ENCODE results near the gene TRRAP. TPM values are rescaled to one million over a fixed set of nuclear protein-coding genes. Genes with fewer than 3 reads are reported as not detected.

Gene TRRAP
- total RNA-seq, 6 donors from 2014 or later, result 29.1 to 53.4 (median 37.5) TPM

- no peak overlapping the region for H3K4me3 ChIP-seq
- DNase-seq, result no peak
- no peak for ATAC-seq (ENCODE audit: low FRiP score in 2 of 2)
- peaks cover 0 to 6% (median 2%) of the 10 kb centered on the region in 4 donors for H3K4me1 ChIP-seq
- 69 to 75% methylated on average over 3 of the region's 3 CpGs for WGBS, 2 donors
- no peaks in the 10 kb centered on the region for H3K9me3 ChIP-seq
- peaks cover 31 to 47% (median 42%) of the 10 kb centered on the region in 4 donors for H3K36me3 ChIP-seq
- H3K27ac ChIP-seq, result no peak overlapping the region
- no peaks in the 10 kb centered on the region for H3K27me3 ChIP-seq
- TF ChIP-seq CTCF (IDR thresholded peaks at IDR 0.05) (no peak), EP300 (IDR thresholded peaks at IDR 0.05) (no peak), POLR2A (IDR thresholded peaks at IDR 0.05) (no peak), POLR2AphosphoS5 (IDR thresholded peaks at IDR 0.05) (no peak)
These were observed 148.9 kb downstream of the TRRAP start for GRCh38 chr7:99027241-99027640.

GRCh38 chr7:99027841-99028240 lies 149.5 kb downstream of the TRRAP start:
- no peak for ATAC-seq (ENCODE audit: low FRiP score in 2 of 2)
- Histone ChIP-seq H3K36me3 (peaks cover 34 to 53% (median 48%) of the 10 kb centered on the region in 4 donors), H3K4me3 (no peak overlapping the region), H3K27ac (no peak overlapping the region), H3K27me3 (no peaks in the 10 kb centered on the region), H3K4me1 (peaks cover 0 to 5% (median 0%) of the 10 kb centered on the region in 4 donors), H3K9me3 (no peaks in the 10 kb centered on the region)
- TF ChIP-seq POLR2A (IDR thresholded peaks at IDR 0.05) (no peak), POLR2AphosphoS5 (IDR thresholded peaks at IDR 0.05) (no peak), CTCF (IDR thresholded peaks at IDR 0.05) (no peak), EP300 (IDR thresholded peaks at IDR 0.05) (no peak)
- no peak for DNase-seq
- WGBS, 2 donors, result 97 to 98% methylated on average over 17 to 20 of the region's 20 CpGs

GRCh38 chr7:99028261-99028973 lies 150.1 kb downstream of the TRRAP start:
- no peak for ATAC-seq (ENCODE audit: low FRiP score in 2 of 2)
- no peaks in the 10 kb centered on the region for H3K9me3 ChIP-seq
- no peak overlapping the region for H3K4me3 ChIP-seq
- no peak for DNase-seq
- peaks cover 0 to 5% (median 0%) of the 10 kb centered on the region in 4 donors for H3K4me1 ChIP-seq
- H3K27me3 ChIP-seq, result no peaks in the 10 kb centered on the region
- WGBS, 2 donors, result 91 to 93% methylated on average over 27 of the region's 27 CpGs
- peak overlapping the region in 1 of 4 donors; percentile 11 for H3K27ac ChIP-seq
- peaks cover 34 to 59% (median 54%) of the 10 kb centered on the region in 4 donors for H3K36me3 ChIP-seq
- TF ChIP-seq POLR2A (IDR thresholded peaks at IDR 0.05), result no peak
- no peak for TF ChIP-seq EP300 (IDR thresholded peaks at IDR 0.05)
- TF ChIP-seq CTCF (IDR thresholded peaks at IDR 0.05), result no peak
- TF ChIP-seq POLR2AphosphoS5 (IDR thresholded peaks at IDR 0.05), result no peak

GRCh38 chr7:99029466-99030435 lies 151.4 kb downstream of the TRRAP start:
- no peak for ATAC-seq (ENCODE audit: low FRiP score in 2 of 2)
- WGBS, 2 donors, result 76 to 83% methylated on average over 9 of the region's 9 CpGs

More at GRCh38 chr7:99029466-99030435, 151.4 kb downstream of the TRRAP start:
- TF ChIP-seq EP300 (IDR thresholded peaks at IDR 0.05) (no peak), POLR2AphosphoS5 (IDR thresholded peaks at IDR 0.05) (no peak), CTCF (IDR thresholded peaks at IDR 0.05) (no peak), POLR2A (IDR thresholded peaks at IDR 0.05) (no peak)
- no peaks in the 10 kb centered on the region for H3K9me3 ChIP-seq
- peak overlapping the region in 3 of 4 donors; percentile 28 to 56 (median 50) for H3K27ac ChIP-seq
- DNase-seq, result no peak
- no peak overlapping the region for H3K4me3 ChIP-seq
- H3K4me1 ChIP-seq, result peaks cover 0 to 5% (median 0%) of the 10 kb centered on the region in 4 donors
- peaks cover 40 to 72% (median 67%) of the 10 kb centered on the region in 4 donors for H3K36me3 ChIP-seq
- no peaks in the 10 kb centered on the region for H3K27me3 ChIP-seq

Data from upper lobe of left lung (tissue), 6 donors.